Neural cell (in vitro differentiated cells): ENCODE measurements around the gene SLC29A1. TPM values are rescaled to one million over a fixed set of nuclear protein-coding genes. Genes with fewer than 3 reads are reported as not detected.
"Not testable (repeated sequence)": the region's sequence is repeated elsewhere in the genome, so short reads cannot be mapped to it uniquely, and the experiment has no call there.

Source experiments
- H2AFZ ChIP-seq: fragments of 200-600, 300-800 bp; sonication (generic), shearing (Covaris generic); 2 replicates; pipeline ENCODE4 v1.6.0; 2014; ENCODE audit warnings: low read depth, mild to moderate bottlenecking, antibody characterized with exemption, low read length, moderate library complexity
- H3F3A ChIP-seq: fragments of 200-600 bp; shearing (Covaris generic); 2 replicates; pipeline ENCODE4 v1.6.1; 2016; ENCODE audit warnings: mild to moderate bottlenecking, moderate library complexity, mixed read lengths, antibody characterized with exemption, low read length; ENCODE audit not compliant: insufficient read depth, poor library complexity, severe bottlenecking
- H3K27ac ChIP-seq: fragments of 200-600, 300-800 bp; sonication (generic), shearing (Covaris generic); 2 replicates; pipeline ENCODE4 v1.5.1; 2014; ENCODE audit warnings: mild to moderate bottlenecking, low read length, moderate library complexity
- H3K27me3 ChIP-seq: fragments of 300-800, 200-600 bp; sonication (generic), shearing (Covaris generic); 2 replicates; pipeline ENCODE4 v1.6.0; 2014; ENCODE audit warnings: mild to moderate bottlenecking, low read depth, low read length, moderate library complexity; ENCODE audit not compliant: insufficient read depth
- H3K36me3 ChIP-seq: fragments of 300-800, 200-600 bp; sonication (generic), shearing (Covaris generic); 2 replicates; pipeline ENCODE4 v1.5.1; 2014; ENCODE audit warnings: mild to moderate bottlenecking, antibody characterized with exemption, low read length, moderate library complexity; ENCODE audit not compliant: insufficient read depth
- H3K4me2 ChIP-seq: fragments of 300-800, 200-600 bp; sonication (generic), shearing (Covaris generic); 2 replicates; pipeline ENCODE4 v1.6.0; 2014; ENCODE audit warnings: mild to moderate bottlenecking, low read length
- H3K4me3 ChIP-seq: fragments of 300-800, 200-600 bp; sonication (generic), shearing (Covaris generic); 2 replicates; pipeline ENCODE4 v1.5.1; 2014; ENCODE audit warnings: mild to moderate bottlenecking, low read length, moderate library complexity
- H3K79me2 ChIP-seq: fragments of 200-600 bp; shearing (Covaris generic); replicated peaks from 2 replicates; pipeline ENCODE4 v1.6.0; 2014; ENCODE audit warnings: mild to moderate bottlenecking, low read length, moderate library complexity; ENCODE audit not compliant: insufficient read depth
- H3K9ac ChIP-seq: fragments of 300-800, 200-600 bp; sonication (generic), shearing (Covaris generic); 2 replicates; pipeline ENCODE4 v1.6.1; 2016; ENCODE audit warnings: mild to moderate bottlenecking, low read length, mixed read lengths
- H3K9me2 ChIP-seq: fragments of 200-600 bp; shearing (Covaris generic); 2 replicates; pipeline ENCODE4 v1.6.1; 2016; ENCODE audit warnings: mild to moderate bottlenecking, low read length, mixed read lengths; ENCODE audit not compliant: insufficient read depth
- H3K9me3 ChIP-seq: fragments of 200-600, 300-800 bp; sonication (generic), shearing (Covaris generic); 2 replicates; pipeline ENCODE4 v1.6.1; 2016; ENCODE audit warnings: mild to moderate bottlenecking, mixed run types, low read length, moderate library complexity, mixed read lengths
- H4K20me1 ChIP-seq: fragments of 200-600 bp; shearing (Covaris generic); 2 replicates; pipeline ENCODE4 v1.6.1; 2016; ENCODE audit warnings: mild to moderate bottlenecking, mixed run types; ENCODE audit not compliant: insufficient read depth
- EP300 ChIP-seq: fragments of 450-650 bp; conservative IDR thresholded peaks from 2 replicates; pipeline ENCODE4 v1.6.1; 2014; ENCODE audit warnings: antibody characterized with exemption, mild to moderate bottlenecking, moderate library complexity; ENCODE audit not compliant: poor library complexity, severe bottlenecking
- EZH2 ChIP-seq: fragments of 200-600, 300-800 bp; shearing (Covaris generic), sonication (generic); IDR thresholded peaks from 2 replicates; pipeline ENCODE4 v1.6.1; 2014; ENCODE audit warnings: antibody characterized with exemption, low read length, borderline replicate concordance, mild to moderate bottlenecking; ENCODE audit not compliant: insufficient read depth, poor library complexity, severe bottlenecking
- MXI1 ChIP-seq: fragments of 450-650 bp; conservative IDR thresholded peaks from 2 replicates; pipeline ENCODE4 v1.6.1; 2014; ENCODE audit warnings: antibody characterized with exemption, mild to moderate bottlenecking; ENCODE audit not compliant: poor library complexity, severe bottlenecking
- POLR2AphosphoS5 ChIP-seq: IDR thresholded peaks from 2 replicates; pipeline ENCODE4 v1.6.1; 2012
- RAD21 ChIP-seq: fragments of 450-650 bp; conservative IDR thresholded peaks from 2 replicates; pipeline ENCODE4 v1.6.1; 2014; ENCODE audit warnings: antibody characterized with exemption, mild to moderate bottlenecking, moderate library complexity
- REST ChIP-seq: IDR thresholded peaks from 2 replicates; pipeline ENCODE4 v1.6.1; 2012; ENCODE audit warnings: borderline replicate concordance
- SMC3 ChIP-seq: fragments of 450-650 bp; conservative IDR thresholded peaks from 2 replicates; pipeline ENCODE4 v1.6.1; 2014; ENCODE audit warnings: antibody characterized with exemption, mild to moderate bottlenecking, moderate library complexity; ENCODE audit not compliant: poor library complexity
- TAF1 ChIP-seq: IDR thresholded peaks from 2 replicates; pipeline ENCODE4 v1.6.1; 2012; ENCODE audit warnings: low read depth
- polyA plus RNA-seq: library from polyadenylated mRNA; depleted of rRNA; stranded (reverse); fragments of >200 nt; gene quantifications from 2 replicates; pipeline ENCODE4 v1.2.3, GENCODE V29; 2014
- TF ChIP-seq, protein P1 (sequence below): fragments of 450-650 bp; IDR thresholded peaks from 2 replicates; pipeline ENCODE4 v1.5.1; 2014; ENCODE audit warnings: antibody characterized with exemption, mild to moderate bottlenecking, moderate library complexity; ENCODE audit not compliant: poor library complexity, severe bottlenecking

The SLC29A1 gene
- polyA plus RNA-seq, 1 donor from 2014 or later: 18.9 TPM

DNA sequence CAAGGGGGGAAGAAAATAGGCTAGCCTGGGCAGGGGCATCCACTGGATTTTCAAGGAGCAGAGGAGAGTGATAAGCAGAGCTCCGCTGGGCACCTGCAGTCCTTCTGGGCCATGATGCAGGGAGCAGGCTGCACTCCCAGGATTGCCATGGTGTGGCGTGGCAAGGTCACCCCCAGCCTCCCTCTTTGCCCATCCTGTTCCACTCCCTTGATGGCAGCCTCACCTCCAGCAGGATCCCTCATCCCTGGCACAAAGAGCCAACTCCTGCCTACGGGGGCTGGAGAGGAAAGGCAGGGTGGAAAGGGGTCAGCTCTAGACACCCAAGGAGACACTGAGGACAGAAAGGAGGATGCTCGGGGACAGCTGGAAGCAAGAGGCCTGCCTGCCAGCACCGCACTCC, 29.1 kb upstream of the SLC29A1 start:
- no peaks in the 10 kb centered on the region for H3K27me3 ChIP-seq
- H2AFZ ChIP-seq: no peak overlapping the region
- H3K9ac ChIP-seq: no peak overlapping the region
- H4K20me1 ChIP-seq: no peaks in the 10 kb centered on the region
- no peaks in the 10 kb centered on the region for H3K9me2 ChIP-seq
- H3K27ac ChIP-seq: no peak overlapping the region
- TF ChIP-seq EP300 (no peak), RAD21 (no peak), REST (no peak), EZH2 (no peak), POLR2AphosphoS5 (no peak), SMC3 (no peak), TAF1 (no peak), MXI1 (no peak)
- TF ChIP-seq, protein P1, sequence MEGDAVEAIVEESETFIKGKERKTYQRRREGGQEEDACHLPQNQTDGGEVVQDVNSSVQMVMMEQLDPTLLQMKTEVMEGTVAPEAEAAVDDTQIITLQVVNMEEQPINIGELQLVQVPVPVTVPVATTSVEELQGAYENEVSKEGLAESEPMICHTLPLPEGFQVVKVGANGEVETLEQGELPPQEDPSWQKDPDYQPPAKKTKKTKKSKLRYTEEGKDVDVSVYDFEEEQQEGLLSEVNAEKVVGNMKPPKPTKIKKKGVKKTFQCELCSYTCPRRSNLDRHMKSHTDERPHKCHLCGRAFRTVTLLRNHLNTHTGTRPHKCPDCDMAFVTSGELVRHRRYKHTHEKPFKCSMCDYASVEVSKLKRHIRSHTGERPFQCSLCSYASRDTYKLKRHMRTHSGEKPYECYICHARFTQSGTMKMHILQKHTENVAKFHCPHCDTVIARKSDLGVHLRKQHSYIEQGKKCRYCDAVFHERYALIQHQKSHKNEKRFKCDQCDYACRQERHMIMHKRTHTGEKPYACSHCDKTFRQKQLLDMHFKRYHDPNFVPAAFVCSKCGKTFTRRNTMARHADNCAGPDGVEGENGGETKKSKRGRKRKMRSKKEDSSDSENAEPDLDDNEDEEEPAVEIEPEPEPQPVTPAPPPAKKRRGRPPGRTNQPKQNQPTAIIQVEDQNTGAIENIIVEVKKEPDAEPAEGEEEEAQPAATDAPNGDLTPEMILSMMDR: no peak
- H3K4me2 ChIP-seq: no peak overlapping the region
- H3K4me3 ChIP-seq: no peak overlapping the region
- no peaks in the 10 kb centered on the region for H3K79me2 ChIP-seq
- no peaks in the 10 kb centered on the region for H3F3A ChIP-seq
- H3K9me3 ChIP-seq: no peaks in the 10 kb centered on the region
- H3K36me3 ChIP-seq: no peaks in the 10 kb centered on the region

DNA sequence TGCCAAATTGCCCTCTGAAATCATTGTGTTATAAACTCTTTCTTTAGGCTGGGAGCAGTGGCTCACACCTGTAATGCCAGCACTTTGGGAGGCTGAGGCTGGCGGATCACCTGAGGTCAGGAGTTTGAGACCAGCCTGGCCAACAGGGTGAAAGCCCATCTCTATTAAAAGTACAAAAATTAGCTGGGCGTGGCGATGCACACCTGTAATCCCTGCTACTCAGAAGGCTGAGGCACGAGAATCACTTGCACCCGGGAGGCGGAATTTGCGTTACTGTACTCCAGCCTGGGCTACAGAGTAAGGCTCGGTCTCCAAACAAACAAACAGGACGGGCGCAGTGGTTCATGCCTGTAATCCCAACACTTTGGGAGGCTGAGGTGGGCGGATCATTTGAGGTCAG, 27.0 kb upstream of the SLC29A1 start:
- H3K79me2 ChIP-seq, H3K9me3 ChIP-seq, H4K20me1 ChIP-seq, H3K9ac ChIP-seq, H3F3A ChIP-seq, H3K4me3 ChIP-seq, H3K4me2 ChIP-seq, H3K36me3 ChIP-seq, H2AFZ ChIP-seq, H3K27ac ChIP-seq, H3K27me3 ChIP-seq, H3K9me2 ChIP-seq: not testable (repeated sequence)

GRCh38 chr6:44198684-44199083, 24.7 kb upstream of the SLC29A1 start:
- no peaks in the 10 kb centered on the region for H3K36me3 ChIP-seq
- TF ChIP-seq SMC3: no peak
- no peak for TF ChIP-seq REST
- no peak for TF ChIP-seq MXI1
- TF ChIP-seq EZH2: no peak
- no peak for TF ChIP-seq EP300
- TF ChIP-seq POLR2AphosphoS5: no peak
- TF ChIP-seq, protein P1: no peak
- no peak for TF ChIP-seq TAF1
- no peak for TF ChIP-seq RAD21
- H3F3A ChIP-seq: no peaks in the 10 kb centered on the region
- H3K9me3 ChIP-seq: no peaks in the 10 kb centered on the region
- no peaks in the 10 kb centered on the region for H3K79me2 ChIP-seq
- H3K9ac ChIP-seq: no peak overlapping the region
- no peaks in the 10 kb centered on the region for H3K9me2 ChIP-seq
- no peak overlapping the region for H3K27ac ChIP-seq
- H3K4me2 ChIP-seq: no peak overlapping the region
- no peaks in the 10 kb centered on the region for H3K27me3 ChIP-seq
- H4K20me1 ChIP-seq: no peaks in the 10 kb centered on the region
- no peak overlapping the region for H2AFZ ChIP-seq
- H3K4me3 ChIP-seq: no peak overlapping the region
